Measurements from ENCODE around the gene BACE1-AS. TPM values are rescaled to one million over a fixed set of nuclear protein-coding genes. Genes with fewer than 3 reads are reported as not detected.

The BACE1-AS gene
- total and polyA plus RNA-seq, 2 experiments from 2014 or later = 10.6 to 19.6 TPM

DNA sequence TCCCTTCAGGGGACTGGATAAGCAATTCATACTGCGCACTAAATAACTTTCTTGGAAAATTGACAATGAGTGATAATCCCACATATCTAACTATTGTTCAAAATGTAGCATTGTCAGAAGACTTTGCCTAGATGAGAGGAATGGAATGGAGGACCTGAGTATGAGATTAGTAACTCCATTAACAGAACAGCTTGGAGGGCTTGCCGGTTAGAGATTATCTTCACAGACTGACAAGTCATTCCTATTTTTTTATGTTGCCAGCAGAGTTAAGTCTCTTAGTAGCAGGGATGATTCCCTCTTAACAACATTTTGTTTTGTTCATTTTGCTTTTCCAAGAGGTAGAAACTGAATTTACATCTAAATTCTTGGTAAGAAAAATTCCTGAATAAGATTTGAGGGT lies 7.1 kb upstream of the BACE1-AS start:
- no peak overlapping the region for H3K4me3 Mint-ChIP-seq
- Histone ChIP-seq H3F3A (replicated peaks; ENCODE audit: low read depth) (no peaks in the 10 kb centered on the region), H3K36me3 (ENCODE audit: insufficient read depth) (peaks cover 14% of the 10 kb centered on the region; the same call in 1 of the 2 replicates), H3K4me1 (ENCODE audit: insufficient read depth) (no peaks in the 10 kb centered on the region), H3K79me2 (replicated peaks; ENCODE audit: insufficient read depth) (no peaks in the 10 kb centered on the region), H3K27ac (ENCODE audit: low read depth) (no peak overlapping the region), H3K4me2 (no peak overlapping the region), H4K20me1 (replicated peaks; ENCODE audit: insufficient read depth) (no peaks in the 10 kb centered on the region), H2AFZ (no peak overlapping the region), H3K4me3 (no peak overlapping the region), H3K27me3 (ENCODE audit: insufficient read depth) (no peaks in the 10 kb centered on the region), H3K9me2 (ENCODE audit: insufficient read depth) (no peaks in the 10 kb centered on the region)
- peaks cover 44% of the 10 kb centered on the region for H3K36me3 Mint-ChIP-seq (ENCODE audit: low read depth)
- TF ChIP-seq POLR2AphosphoS5 (IDR thresholded peaks at IDR 0.05; ENCODE audit: low read depth) (no peak), ZNF114 (CRISPR knock-in tag; IDR thresholded peaks at IDR 0.05) (no peak), REST (IDR thresholded peaks at IDR 0.05; ENCODE audit: unreplicated experiment) (no peak), ETS1 (IDR thresholded peaks at IDR 0.05) (no peak), EZH2 (IDR thresholded peaks at IDR 0.05; ENCODE audit: low read depth, unreplicated experiment) (no peak), NANOG (IDR thresholded peaks at IDR 0.05; ENCODE audit: borderline replicate concordance) (no peak), STAT1 (IDR thresholded peaks at IDR 0.05; ENCODE audit: unreplicated experiment) (no peak)
- TF ChIP-seq, protein P1, sequence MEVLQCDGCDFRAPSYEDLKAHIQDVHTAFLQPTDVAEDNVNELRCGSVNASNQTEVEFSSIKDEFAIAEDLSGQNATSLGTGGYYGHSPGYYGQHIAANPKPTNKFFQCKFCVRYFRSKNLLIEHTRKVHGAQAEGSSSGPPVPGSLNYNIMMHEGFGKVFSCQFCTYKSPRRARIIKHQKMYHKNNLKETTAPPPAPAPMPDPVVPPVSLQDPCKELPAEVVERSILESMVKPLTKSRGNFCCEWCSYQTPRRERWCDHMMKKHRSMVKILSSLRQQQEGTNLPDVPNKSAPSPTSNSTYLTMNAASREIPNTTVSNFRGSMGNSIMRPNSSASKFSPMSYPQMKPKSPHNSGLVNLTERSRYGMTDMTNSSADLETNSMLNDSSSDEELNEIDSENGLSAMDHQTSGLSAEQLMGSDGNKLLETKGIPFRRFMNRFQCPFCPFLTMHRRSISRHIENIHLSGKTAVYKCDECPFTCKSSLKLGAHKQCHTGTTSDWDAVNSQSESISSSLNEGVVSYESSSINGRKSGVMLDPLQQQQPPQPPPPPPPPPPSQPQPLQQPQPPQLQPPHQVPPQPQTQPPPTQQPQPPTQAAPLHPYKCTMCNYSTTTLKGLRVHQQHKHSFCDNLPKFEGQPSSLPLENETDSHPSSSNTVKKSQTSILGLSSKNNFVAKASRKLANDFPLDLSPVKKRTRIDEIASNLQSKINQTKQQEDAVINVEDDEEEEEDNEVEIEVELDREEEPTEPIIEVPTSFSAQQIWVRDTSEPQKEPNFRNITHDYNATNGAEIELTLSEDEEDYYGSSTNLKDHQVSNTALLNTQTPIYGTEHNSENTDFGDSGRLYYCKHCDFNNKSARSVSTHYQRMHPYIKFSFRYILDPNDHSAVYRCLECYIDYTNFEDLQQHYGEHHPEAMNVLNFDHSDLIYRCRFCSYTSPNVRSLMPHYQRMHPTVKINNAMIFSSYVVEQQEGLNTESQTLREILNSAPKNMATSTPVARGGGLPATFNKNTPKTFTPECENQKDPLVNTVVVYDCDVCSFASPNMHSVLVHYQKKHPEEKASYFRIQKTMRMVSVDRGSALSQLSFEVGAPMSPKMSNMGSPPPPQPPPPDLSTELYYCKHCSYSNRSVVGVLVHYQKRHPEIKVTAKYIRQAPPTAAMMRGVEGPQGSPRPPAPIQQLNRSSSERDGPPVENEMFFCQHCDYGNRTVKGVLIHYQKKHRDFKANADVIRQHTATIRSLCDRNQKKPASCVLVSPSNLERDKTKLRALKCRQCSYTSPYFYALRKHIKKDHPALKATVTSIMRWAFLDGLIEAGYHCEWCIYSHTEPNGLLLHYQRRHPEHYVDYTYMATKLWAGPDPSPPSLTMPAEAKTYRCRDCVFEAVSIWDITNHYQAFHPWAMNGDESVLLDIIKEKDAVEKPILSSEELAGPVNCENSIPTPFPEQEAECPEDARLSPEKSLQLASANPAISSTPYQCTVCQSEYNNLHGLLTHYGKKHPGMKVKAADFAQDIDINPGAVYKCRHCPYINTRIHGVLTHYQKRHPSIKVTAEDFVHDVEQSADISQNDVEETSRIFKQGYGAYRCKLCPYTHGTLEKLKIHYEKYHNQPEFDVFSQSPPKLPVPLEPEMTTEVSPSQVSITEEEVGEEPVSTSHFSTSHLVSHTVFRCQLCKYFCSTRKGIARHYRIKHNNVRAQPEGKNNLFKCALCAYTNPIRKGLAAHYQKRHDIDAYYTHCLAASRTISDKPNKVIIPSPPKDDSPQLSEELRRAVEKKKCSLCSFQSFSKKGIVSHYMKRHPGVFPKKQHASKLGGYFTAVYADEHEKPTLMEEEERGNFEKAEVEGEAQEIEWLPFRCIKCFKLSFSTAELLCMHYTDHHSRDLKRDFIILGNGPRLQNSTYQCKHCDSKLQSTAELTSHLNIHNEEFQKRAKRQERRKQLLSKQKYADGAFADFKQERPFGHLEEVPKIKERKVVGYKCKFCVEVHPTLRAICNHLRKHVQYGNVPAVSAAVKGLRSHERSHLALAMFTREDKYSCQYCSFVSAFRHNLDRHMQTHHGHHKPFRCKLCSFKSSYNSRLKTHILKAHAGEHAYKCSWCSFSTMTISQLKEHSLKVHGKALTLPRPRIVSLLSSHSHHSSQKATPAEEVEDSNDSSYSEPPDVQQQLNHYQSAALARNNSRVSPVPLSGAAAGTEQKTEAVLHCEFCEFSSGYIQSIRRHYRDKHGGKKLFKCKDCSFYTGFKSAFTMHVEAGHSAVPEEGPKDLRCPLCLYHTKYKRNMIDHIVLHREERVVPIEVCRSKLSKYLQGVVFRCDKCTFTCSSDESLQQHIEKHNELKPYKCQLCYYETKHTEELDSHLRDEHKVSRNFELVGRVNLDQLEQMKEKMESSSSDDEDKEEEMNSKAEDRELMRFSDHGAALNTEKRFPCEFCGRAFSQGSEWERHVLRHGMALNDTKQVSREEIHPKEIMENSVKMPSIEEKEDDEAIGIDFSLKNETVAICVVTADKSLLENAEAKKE (CRISPR knock-in tag; IDR thresholded peaks at IDR 0.05) = no peak
- H3K4me1 Mint-ChIP-seq = no peaks in the 10 kb centered on the region
- no peaks in the 10 kb centered on the region for H3K9me3 Mint-ChIP-seq
- DNase-seq (ENCODE audit: low spot score) (no peak), ATAC-seq (no peak)
- H3K27ac Mint-ChIP-seq = no peak overlapping the region
- no peaks in the 10 kb centered on the region for H3K27me3 Mint-ChIP-seq (ENCODE audit: insufficient read depth, low read depth, poor library complexity)
